NK-92 (cell line): Measurements from ENCODE around the gene SPDYE1.
A peak's percentile ranks its signal among the peaks of the same experiment; 100 is the strongest.
"Not testable (repeated sequence)": the region's sequence is repeated elsewhere in the genome, so short reads cannot be mapped to it uniquely, and the experiment has no call there.

Experiments
- DNase-seq: peaks from one replicate; lab custom pipeline; 2025; ENCODE audit not compliant: unreplicated experiment; lab: John Stamatoyannopoulos, UW

The SPDYE1 gene

DNA sequence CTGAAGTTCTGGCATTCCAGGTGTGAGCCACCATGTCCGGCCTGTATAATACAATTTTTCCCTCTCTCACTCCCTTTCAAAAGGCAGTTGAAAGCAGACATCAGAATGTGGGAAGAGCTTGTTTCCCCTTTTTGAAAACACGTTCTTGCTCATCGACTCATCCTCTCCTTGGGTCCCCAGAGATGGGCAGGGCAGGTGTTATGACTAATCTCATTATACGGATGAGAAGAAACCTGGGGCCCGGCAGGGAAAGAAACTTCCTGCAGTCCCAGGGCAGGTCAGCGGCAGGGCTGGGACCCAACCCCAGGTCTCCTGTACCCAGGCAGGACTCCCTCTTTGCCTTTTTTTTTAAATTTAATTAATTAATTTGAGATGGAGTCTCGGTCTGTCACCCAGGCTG, 4.8 kb upstream of the SPDYE1 start:
- DNase-seq, result not testable (repeated sequence)

DNA sequence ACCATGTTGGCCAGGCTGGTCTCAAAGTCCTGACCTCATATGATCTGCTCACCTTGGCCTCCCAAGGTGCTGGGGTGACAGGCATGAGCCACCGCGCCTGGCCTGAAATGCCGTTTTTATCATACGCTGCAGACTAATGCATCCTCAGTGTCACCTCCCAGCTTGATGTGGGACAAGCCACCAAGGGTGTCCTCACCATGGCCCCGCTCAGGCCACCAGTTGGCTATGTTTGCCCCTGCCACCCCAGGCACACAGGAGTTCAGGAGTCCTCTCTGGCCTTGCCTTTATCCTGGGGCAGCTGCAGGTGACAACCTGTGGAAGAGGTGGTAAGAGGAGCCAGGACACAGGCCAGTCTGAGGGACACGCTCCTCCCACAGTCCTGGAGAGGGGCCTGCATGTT, 3.0 kb upstream of the SPDYE1 start:
- not testable (repeated sequence) for DNase-seq

DNA sequence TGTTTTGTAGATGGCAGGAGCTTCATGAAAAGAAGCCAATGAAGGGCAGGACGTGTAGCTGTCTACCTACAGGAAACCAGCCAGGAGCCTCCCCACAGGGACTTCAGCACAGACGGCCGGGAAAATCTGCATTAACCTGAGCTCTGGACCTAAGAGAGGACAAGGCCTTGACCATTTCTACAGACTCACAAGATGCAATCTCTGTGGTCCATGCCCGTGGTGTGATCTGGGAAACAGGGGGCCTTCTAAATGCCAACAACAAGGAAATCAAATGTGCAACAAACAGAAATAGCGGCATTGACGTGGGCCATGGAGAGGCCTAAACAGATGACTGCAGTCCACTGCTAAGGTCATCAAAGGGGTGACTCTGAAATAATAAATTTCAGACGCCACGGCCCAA, 14.4 kb downstream of the SPDYE1 start:
- not testable (repeated sequence) for DNase-seq

DNA sequence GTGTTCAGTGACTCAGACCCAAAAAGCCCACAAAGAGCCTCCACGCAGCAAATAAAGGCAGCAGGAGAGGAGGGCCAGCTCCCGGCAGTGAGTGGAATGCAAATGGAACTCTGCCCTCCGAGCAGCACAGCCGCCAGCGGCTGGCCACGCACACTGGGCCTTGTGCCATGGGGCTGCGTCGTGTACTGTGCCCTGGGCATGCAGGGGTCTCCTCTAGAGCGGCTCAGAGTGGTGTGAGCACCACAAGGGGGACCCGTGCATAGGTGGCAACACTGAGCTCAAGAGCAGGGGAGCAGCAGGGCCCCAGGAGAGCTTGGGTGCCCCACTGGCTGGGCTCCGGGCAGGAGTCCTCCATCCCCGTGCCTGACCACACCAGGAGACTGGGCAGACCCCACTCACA, 17.4 kb downstream of the SPDYE1 start:
- DNase-seq, result not testable (repeated sequence)

DNA sequence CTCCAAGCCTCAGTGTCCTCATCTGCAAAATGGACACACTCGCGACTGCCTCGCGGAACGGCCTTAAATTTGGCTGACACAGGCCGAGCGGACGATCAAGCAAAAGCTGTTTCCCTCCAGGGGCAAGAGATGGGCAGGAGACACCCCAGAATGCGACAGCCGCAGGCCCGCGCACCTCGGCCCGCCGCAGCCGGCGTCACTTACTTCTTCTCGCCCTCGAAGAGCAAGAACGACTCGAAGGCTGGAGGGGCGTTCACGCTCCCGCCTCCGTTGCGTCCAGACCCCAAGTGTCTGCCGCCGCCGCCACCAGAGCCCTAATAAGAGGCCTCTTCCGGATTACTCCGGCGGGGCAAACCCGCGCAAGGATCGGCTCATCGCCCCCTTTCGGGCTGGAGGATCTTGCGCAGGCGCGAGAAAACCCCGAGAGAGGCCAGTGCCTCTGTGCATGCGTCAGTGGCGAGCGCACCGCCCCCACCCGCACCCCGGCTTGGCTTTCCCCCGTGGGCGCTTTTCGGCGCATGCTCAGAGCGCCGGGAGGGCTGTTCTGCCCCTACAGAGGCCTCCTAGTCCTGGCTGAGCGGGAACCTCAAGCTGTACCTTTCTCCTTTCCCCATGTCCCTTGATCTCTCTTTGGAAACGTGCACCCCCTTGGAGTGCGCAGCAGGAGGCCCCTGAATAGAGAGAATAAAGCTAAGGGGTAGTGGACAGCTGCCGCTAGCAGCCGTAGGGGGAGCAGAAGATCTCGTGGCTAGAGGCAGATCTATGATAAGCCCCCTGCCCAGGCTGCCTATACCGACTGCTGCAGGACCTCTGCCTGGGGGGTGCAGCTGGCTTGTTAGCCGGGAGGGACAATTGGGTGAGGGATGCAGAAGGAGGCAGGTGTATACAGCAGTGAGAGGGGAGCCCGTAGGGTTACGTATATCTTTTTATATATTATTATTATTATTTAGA, 21.4 kb downstream of the SPDYE1 start:
- peak; percentile 82 for DNase-seq

DNA sequence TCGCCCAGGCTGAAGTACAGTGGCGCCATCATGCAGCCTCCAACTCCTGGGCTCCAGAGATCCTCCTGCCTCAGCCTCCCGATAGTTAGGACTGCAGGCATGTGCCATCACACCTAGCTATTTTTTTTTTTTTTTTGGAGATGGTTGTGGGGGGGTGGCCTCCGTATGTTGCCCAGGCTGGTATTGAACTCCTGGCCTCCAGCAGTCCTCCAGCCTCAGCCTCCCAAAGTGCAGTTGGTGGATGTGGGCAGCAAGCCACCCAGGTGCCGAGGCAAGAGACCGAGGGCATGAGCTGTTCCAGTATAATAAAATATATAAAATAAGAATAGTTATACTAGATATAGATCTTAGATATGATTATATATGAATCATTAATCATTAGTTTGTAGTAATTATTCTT, 22.1 kb downstream of the SPDYE1 start:
- not testable (repeated sequence) for DNase-seq

DNA sequence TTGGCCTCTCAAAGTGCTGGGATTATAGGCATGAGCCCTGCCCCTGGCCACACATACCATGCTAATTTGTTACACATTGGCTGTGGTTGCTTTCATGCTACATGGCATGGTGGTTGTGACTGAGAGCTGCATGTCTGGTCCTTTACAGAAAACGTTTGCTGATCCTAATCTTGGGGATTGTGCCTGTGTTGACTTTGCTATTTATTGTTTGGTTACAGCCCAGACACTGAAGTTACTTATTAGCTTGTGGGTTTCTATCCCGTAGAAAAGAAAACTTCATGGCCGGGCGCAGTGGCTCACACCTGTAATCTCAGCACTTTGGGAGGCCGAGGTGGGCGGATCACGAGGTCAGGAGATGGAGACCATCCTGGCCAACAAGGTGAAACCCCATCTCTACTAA, 24.4 kb downstream of the SPDYE1 start:
- DNase-seq, result not testable (repeated sequence)

DNA sequence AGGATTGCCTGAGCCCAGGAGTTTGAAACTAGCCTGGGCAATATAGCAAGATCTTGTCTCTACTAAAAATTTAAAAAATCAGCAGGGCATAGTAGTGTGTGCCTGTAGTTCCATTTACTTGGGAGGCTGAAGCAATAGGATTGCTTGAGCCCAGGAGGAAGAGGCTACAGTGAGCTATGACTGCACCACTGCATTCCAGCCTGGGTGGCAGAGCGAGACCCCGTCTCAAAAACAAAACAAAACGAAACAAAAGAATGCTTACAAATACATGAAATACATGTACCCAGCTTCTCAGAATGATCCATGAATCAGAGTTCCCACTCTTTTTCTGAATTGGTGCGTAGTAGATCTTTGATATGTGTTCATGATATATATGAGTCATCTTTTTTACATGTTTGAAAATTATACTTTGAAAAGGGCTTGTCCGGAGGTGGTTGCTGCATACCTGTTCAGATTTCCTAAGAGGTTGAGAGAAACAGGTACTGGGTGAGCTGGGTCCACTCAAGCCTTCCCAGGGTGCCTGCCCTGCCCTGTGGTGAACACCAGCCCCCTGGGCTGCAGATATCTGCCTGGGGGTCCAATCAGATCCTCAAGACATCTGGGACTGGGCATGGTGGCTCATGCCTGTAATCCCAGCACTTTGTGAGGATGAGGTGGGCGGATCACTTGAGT, 25.2 kb downstream of the SPDYE1 start:
- DNase-seq, result not testable (repeated sequence)

DNA sequence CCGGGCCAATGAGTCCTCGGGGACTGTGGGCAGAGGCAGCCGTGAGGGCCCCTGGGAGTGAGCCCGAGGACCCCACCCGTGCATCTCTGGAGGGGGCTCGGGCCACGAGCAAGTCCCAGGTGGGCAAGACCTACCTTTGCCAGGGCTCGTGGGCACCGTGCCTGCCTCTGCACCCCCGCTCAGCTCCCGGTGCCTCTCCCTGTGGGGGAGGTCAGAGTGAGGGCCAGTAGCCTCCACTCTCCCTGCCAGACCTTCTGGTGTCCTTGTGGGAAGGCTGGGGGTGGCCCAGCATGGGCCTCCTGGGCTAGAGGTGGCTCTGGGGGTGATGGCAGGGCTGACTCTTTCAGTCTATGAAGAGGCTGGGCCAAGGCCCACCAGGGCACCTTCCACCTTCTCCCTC, 31.7 kb downstream of the SPDYE1 start:
- not testable (repeated sequence) for DNase-seq

DNA sequence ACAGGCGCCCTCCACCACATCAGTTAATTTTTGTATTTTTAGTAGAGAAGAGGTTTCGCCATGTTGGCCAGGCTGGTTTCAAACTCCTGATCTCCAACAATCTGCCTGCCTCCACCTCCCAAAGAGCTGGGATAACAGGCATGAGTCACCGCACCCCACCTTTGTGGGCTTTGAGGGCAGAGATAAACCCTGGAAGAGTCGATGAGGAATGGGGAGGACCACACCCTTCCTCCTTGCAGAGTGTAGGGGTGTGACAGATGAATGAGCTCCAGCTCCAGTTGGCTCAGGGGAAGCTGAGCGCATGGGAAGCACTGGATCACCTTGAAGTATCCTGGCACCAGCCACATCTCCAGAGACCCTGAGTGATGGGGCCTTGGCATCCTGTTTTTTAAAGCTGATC, 32.3 kb downstream of the SPDYE1 start:
- DNase-seq, result not testable (repeated sequence)

DNA sequence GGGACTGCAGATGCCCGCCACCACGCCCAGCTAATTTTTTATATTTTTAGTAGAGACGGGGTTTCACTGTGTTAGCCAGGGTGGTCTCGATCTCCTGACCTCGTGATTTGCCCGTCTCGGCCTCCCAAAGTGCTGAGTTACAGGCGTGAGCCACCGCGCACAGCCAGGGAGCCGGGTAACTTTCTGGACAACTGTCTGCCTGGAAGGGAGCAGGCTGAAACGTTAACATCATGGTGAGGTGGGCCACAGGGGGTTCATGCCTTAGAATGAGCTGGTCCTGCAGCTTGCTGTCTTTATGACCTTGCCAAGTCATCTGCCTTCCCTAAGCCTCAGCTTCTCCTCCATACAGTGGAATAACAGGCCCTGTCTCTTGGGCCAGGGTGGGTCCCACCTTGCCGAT, 33.6 kb downstream of the SPDYE1 start:
- DNase-seq, result not testable (repeated sequence)

DNA sequence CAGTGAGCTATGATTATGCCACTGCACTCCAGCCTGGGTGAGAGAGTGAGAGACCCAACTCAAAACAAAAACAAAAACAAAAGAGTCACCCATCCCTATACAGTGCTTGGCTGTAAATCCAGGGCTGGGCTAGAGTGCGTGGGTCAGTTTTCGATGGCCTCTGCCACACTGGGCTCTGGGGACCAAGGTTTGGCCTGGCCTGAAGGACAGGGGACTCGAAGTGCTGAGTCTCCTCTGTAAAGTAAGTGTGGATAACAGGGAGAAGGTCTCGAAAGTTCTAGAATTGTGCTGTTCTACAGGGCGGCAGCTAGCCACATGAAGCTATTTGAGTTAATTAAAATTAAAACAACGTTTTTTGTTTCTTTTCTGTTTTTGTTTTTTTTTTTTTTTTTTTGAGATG, 34.3 kb downstream of the SPDYE1 start:
- DNase-seq, result not testable (repeated sequence)

DNA sequence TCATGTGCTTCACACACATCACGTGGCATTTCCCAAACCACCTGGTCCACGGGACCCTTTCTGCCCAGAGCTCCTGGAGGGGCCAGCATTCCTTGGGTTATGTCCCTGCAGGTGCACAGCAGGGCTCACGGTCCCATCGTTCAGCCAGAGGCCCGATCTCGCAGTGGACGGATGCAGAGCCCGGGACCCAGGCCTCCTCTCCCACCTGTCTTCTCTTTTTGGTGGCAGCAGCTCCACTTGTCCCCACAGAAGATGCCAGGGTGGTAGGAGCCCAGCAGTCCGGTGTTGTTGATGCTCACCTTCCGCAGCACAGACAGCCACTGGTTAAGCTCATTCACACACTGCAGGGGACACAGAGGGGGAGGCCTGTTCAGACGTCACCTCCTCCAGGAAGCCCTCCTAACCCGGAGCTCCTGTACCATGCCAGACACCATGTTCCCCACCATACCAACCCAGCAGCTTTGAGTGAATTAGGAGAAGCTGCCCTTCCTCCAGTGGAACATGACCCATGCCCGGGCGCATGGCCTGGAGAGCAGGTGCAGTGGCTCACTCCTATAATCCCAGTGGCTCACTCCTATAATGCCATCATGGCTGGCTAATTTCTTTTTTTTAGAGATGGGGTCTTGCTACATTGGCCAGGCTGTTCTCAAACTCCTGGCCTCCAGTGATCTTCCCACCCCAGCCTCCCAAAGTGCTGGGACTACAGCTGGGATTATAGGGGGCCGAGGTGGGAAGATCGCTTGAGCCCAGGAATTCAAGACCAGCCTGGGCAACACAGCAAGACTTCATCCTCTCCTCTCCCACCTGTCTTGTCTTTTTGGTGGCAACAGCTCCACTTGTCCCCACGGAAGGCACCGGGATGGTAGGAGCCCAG, 36.5 kb downstream of the SPDYE1 start:
- not testable (repeated sequence) for DNase-seq

DNA sequence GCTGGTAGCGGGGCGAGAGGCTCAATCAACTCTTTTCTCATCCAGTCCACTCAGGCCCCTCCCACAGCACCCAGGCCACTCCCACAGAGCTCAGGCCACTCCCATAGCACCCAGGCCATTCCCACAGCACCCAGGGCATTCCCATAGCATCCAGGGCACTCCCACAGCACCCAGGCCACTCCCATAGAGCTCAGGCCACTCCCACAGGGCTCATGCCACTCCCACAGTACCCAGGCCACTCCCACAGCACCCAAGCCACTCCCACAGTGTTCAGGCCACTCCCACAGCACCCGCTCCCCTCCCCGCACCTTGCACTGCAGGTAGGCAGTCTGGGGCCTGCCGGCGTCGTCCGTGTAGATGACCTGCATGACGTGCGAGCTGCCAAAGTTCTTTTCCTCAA, 38.7 kb downstream of the SPDYE1 start:
- DNase-seq, result not testable (repeated sequence)

DNA sequence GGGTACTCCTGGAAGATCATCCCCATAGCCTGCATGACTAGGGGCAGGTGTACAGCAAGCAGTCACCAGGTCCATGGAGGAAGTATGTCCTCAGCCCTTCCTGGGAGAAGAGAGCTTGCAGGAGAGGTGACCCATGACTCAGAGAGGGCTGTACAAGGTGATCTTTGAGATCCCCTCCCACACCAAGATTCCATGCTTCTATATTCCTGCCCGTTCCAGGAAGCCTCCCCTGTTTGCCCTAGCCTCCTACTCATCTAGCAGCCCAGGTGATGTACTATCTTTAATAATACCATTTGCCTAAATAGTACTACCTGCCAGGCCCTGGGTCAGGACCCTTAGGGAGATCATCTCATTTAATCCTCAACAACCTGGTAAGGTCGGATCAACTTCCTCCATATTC, 40.3 kb downstream of the SPDYE1 start:
- not testable (repeated sequence) for DNase-seq

DNA sequence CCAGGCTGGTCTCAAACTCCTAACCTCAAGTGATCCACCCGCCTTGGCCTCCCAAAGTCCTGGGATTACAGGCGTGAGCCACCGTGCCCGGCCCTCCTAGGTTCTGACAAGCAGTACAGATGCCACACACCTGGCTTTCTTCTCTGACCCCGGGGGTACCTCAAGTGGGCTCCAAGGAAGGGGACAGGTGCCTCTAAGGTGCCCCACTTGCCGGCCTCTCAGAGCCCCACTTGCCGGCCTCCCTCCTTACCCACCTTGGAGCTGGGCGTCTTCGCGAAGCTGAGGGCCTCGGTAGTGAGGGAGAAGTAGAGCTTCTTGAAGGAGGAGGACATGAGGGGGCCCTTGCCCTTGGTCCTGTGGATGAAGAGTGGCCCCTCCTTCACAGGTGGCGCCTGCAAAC, 40.9 kb downstream of the SPDYE1 start:
- not testable (repeated sequence) for DNase-seq

DNA sequence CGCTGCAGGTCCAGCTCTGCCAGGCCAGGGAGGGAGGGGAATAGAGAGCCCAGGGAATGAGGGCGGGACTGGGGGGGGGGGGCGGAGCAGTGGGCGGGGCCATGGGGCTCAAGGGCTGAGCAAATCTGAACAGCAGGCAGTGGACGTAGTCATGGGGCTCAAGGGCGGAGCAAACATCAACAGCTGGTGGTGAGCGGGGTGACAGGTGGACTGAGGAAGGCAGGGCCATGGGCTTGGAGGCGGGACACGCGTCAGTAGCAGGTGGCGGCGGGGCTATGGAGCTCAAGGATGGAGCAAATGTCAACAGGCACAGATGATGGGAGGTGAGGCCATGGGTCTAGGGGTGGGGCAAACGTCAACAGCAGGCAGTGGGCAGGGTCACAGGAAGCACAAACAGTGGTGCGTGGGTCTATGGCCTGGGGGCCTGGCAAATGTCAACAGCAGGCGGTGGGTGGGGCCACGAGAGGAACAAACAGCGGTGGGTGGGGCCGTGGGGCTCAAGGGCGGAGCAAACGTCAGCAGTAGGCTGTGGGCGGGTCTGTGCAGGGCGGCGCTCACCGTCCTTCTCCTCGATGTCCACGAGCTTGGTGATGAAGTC, 41.4 kb downstream of the SPDYE1 start:
- DNase-seq, result not testable (repeated sequence)

DNA sequence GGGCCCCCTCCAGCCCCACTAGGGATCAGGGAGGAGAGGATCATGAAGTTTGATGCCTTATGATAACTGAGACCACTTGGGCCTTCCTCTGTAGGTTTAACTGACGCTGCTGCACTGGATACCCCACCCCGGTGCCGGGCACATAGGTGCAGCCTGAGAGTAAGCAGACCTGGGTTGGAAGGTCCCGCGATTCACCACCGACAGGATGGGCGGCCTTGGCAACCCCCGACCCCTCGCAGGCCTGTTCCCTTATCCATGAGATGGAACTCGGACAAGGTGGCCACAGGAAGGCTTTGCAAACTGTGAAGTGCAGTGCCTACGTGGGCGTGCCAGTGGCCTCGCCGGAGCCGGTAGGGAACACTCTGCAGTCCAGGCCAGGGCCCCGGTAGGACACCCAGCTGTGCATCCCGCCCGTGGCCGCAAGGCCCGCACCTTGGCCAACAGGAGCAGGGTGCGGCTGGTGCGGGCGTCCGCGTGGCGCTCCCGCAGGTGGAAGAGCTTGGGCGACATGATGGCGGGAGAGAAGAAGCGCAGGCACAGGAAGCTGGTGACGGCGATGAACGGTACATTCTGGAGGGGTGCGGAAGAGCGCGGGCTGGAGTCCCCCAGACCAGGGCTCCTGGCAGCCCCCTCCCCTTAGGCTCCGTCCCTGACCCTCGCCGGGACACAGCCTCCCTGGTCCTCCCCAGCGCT, 42.2 kb downstream of the SPDYE1 start:
- not testable (repeated sequence) for DNase-seq

DNA sequence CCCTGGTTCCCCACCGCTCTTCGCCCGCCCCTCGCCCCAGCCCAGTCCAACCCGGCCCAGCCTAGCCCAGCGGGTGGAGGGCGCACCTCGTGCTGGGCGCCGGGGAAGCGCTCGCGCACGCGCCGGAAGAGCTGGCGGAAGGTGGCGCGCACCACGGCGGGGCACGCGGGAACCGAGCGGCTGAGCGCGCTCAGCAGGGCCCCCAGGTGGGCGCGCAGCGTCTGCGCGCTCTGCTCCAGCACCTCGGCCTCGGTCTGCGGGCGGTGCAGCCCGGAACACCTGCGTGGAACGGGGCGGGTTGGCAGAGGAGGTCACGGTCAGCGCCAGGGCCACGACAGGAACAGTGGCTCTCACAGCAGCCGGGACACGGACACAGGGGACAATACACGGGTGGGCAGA, 42.8 kb downstream of the SPDYE1 start:
- not testable (repeated sequence) for DNase-seq

DNA sequence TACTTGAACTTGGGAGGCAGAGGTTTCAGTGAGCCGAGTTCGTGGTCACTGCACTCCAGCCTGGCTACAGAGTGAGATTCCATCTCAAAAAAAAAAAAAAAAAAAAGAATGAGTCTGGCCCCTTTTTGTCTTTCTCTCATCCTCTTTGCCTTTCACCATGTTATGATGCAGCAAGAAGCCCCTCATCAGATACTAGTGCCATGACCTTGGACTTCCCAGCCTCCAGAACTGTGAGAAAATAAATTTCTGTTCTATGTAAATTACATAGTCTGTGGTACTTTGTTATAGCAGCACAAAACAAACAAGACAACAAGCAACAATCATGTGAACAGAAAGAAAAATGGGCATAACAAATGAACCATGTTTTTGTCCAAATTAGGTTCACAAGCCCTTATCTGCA, 44.5 kb downstream of the SPDYE1 start:
- DNase-seq, result no peak
